Measurements from ENCODE around the gene PTX4. TPM values are rescaled to one million over a fixed set of nuclear protein-coding genes. Genes with fewer than 3 reads are reported as not detected.

Gene PTX4
- total and polyA plus RNA-seq, 2 donors from 2014 or later = not detected

- Histone ChIP-seq H3K27ac (ENCODE audit: low read depth in 2 of 2, low read length in 2 of 2) (no peak overlapping the region), H3K4me1 (ENCODE audit: control insufficient read depth in 2 of 3, insufficient read depth in 2 of 3, low read depth in 1 of 3, low read length in 3 of 3) (peaks cover 0 to 18% (median 3%) of the 10 kb centered on the region in 3 donors), H3K27me3 (ENCODE audit: control insufficient read depth, insufficient read depth, low read length) (no peaks in the 10 kb centered on the region), H3K9ac (ENCODE audit: low read length in 3 of 3) (peak overlapping the region in 1 of 3 donors; percentile 19), H3K9me3 (ENCODE audit: control insufficient read depth in 2 of 3, insufficient read depth in 1 of 3, low read length in 3 of 3) (no peaks in the 10 kb centered on the region), H3K36me3 (ENCODE audit: control insufficient read depth in 2 of 3, insufficient read depth in 3 of 3, low read length in 3 of 3) (no peaks in the 10 kb centered on the region), H3K4me3 (ENCODE audit: low read length in 3 of 3) (peak overlapping the region; percentile 44 to 81 (median 58))
- FAIRE-seq = no peak
- no peak for TF ChIP-seq CTCF (IDR thresholded peaks at IDR 0.05; ENCODE audit: borderline replicate concordance, extremely low read depth, insufficient read depth)
- DNase-seq = no peak
- intact Hi-C loops (cut with DNase I) = no loop called here
Measured at GRCh38 chr16:1493746-1494094, 5.0 kb upstream of the PTX4 start.

- Histone ChIP-seq H3K9ac (ENCODE audit: low read length in 3 of 3) (peak within 1 kb of the TSS; percentile 56 to 82 (median 77)), H3K36me3 (ENCODE audit: control insufficient read depth in 2 of 3, insufficient read depth in 3 of 3, low read length in 3 of 3) (no peaks in the 10 kb centered on the region), H3K4me1 (ENCODE audit: control insufficient read depth in 2 of 3, insufficient read depth in 2 of 3, low read depth in 1 of 3, low read length in 3 of 3) (peaks cover 0 to 18% (median 3%) of the 10 kb centered on the region in 3 donors), H3K9me3 (ENCODE audit: control insufficient read depth in 2 of 3, insufficient read depth in 1 of 3, low read length in 3 of 3) (no peaks in the 10 kb centered on the region), H3K4me3 (ENCODE audit: low read length in 3 of 3) (peak within 1 kb of the TSS; percentile 69 to 81 (median 77)), H3K27ac (ENCODE audit: low read depth in 2 of 2, low read length in 2 of 2) (peak within 1 kb of the TSS; percentile 75 to 88), H3K27me3 (ENCODE audit: control insufficient read depth, insufficient read depth, low read length) (no peaks in the 10 kb centered on the region)
- FAIRE-seq (no peak), DNase-seq (peak; percentile 84 to 93 (median 88))
- intact Hi-C loops (cut with DNase I) = no loop called here
- TF ChIP-seq CTCF (IDR thresholded peaks at IDR 0.05; ENCODE audit: borderline replicate concordance, extremely low read depth, insufficient read depth) = no peak
Measured at GRCh38 chr16:1492923-1493745, 4.4 kb upstream of the PTX4 start, which contains the start of gene TELO2. Gene TELO2 (plus strand): TSS chr16:1493360. CDS start chr16:1494282, 922 bp downstream.

GRCh38 chr16:1492082-1492922, 3.6 kb upstream of the PTX4 start:
- no peak for TF ChIP-seq CTCF (IDR thresholded peaks at IDR 0.05; ENCODE audit: borderline replicate concordance, extremely low read depth, insufficient read depth)
- Histone ChIP-seq H3K27ac (ENCODE audit: low read depth in 2 of 2, low read length in 2 of 2) (peak overlapping the region; percentile 67 to 75), H3K9me3 (ENCODE audit: control insufficient read depth in 2 of 3, insufficient read depth in 1 of 3, low read length in 3 of 3) (no peaks in the 10 kb centered on the region), H3K9ac (ENCODE audit: low read length in 3 of 3) (peak overlapping the region in 2 of 3 donors; percentile 56 to 82), H3K4me1 (ENCODE audit: control insufficient read depth in 2 of 3, insufficient read depth in 2 of 3, low read depth in 1 of 3, low read length in 3 of 3) (peaks cover 0 to 18% (median 3%) of the 10 kb centered on the region in 3 donors), H3K4me3 (ENCODE audit: low read length in 3 of 3) (peak overlapping the region; percentile 69 to 81 (median 77)), H3K27me3 (ENCODE audit: control insufficient read depth, insufficient read depth, low read length) (no peaks in the 10 kb centered on the region), H3K36me3 (ENCODE audit: control insufficient read depth in 2 of 3, insufficient read depth in 3 of 3, low read length in 3 of 3) (no peaks in the 10 kb centered on the region)
- FAIRE-seq = no peak
- peak in 1 of 5 donors; percentile 66 for DNase-seq
- intact Hi-C loops (cut with DNase I) = no loop called here

All from kidney (tissue), 14 donors.